ENCODE results near the gene TEKT3. TPM values are rescaled to one million over a fixed set of nuclear protein-coding genes. Genes with fewer than 3 reads are reported as not detected.
A peak's percentile ranks its signal among the peaks of the same experiment; 100 is the strongest.

Gene TEKT3
- total and polyA plus RNA-seq, 2 donors (not counting 3 experiments of a cell fraction or from before 2014, with no cell fraction given), result 0.28 TPM; not detected in 1

GRCh38 chr17:15384142-15384787 lies 42.9 kb upstream of the TEKT3 start:
- Histone ChIP-seq H3K9me1 (replicated peaks; ENCODE audit: control insufficient read depth, extremely low read depth, insufficient read depth, low read length) (no peaks in the 10 kb centered on the region), H4K20me1 (replicated peaks; ENCODE audit: control insufficient read depth, extremely low read depth, insufficient read depth, low read length) (no peaks in the 10 kb centered on the region), H3K9me3 (replicated peaks; ENCODE audit: control insufficient read depth, insufficient read depth, low read length) (no peaks in the 10 kb centered on the region), H3K27ac (ENCODE audit: insufficient read depth, low read depth, low read length) (no peak overlapping the region), H3K27me3 (ENCODE audit: control insufficient read depth in 2 of 2, insufficient read depth in 2 of 2, low read length in 2 of 2) (peaks cover 3 to 6% of the 10 kb centered on the region in 2 experiments), H3K4me3 (replicated peaks in 1 of 3; ENCODE audit: insufficient read depth in 1 of 3, low read depth in 1 of 3, low read length in 3 of 3) (peak overlapping the region in 2 of 3 experiments; percentile 12 to 38), H3K9ac (replicated peaks; ENCODE audit: extremely low read depth, insufficient read depth, low read length) (peak overlapping the region; percentile 47), H2AFZ (ENCODE audit: low read depth, low read length) (peak overlapping the region; percentile 91), H3K79me2 (ENCODE audit: control insufficient read depth, insufficient read depth, low read length) (no peaks in the 10 kb centered on the region), H3K36me3 (ENCODE audit: control insufficient read depth in 2 of 2, extremely low read depth in 1 of 2, insufficient read depth in 2 of 2, low read length in 2 of 2) (no peaks in the 10 kb centered on the region), H3K4me2 (ENCODE audit: insufficient read depth, low read length) (peak overlapping the region; percentile 87), H3K4me1 (ENCODE audit: control insufficient read depth, extremely low read depth, insufficient read depth, low read length) (peaks cover 3% of the 10 kb centered on the region)
- peak; percentile 19 for DNase-seq (ENCODE audit: low read depth, low spot score)
- dilution Hi-C loops (cut with MboI; ENCODE audit: extremely low pct_ligation_motif_present, low sequenced_read_pairs) (no loop called here), intact Hi-C loops (cut with micrococcal nuclease) (no loop called here)
- TF ChIP-seq CTCF (IDR thresholded peaks at IDR 0.05; ENCODE audit: extremely low read depth in 1 of 2, insufficient read depth in 1 of 2, low read depth in 1 of 2, low read length in 2 of 2) (no peak), JUN (IDR thresholded peaks at IDR 0.05; ENCODE audit: borderline replicate concordance, insufficient read depth, insufficient read length, low read depth) (no peak), EZH2 (IDR thresholded peaks at IDR 0.05; ENCODE audit: borderline replicate concordance, low read depth, low read length, severe bottlenecking) (no peak), POLR2A (IDR thresholded peaks at IDR 0.05; ENCODE audit: low read depth, low read length) (no peak), MYC (IDR thresholded peaks at IDR 0.05; ENCODE audit: low read depth, low read length) (no peak), FOS (IDR thresholded peaks at IDR 0.05; ENCODE audit: borderline replicate concordance, insufficient read depth, low read length) (no peak), POLR2AphosphoS5 (IDR thresholded peaks at IDR 0.05; ENCODE audit: insufficient read depth, low read depth, low read length) (no peak), MAX (IDR thresholded peaks at IDR 0.05; ENCODE audit: insufficient read depth, insufficient read length) (no peak), GATA2 (IDR thresholded peaks at IDR 0.05; ENCODE audit: insufficient read depth, insufficient read length, low read depth, low read length) (no peak)
- no TSS peak for BruUV-seq (replicated peaks)
- ChIA-PET POLR2A (no interaction called here), CTCF (interaction anchor here (0.9 to 1.3 kb wide), 4 partner anchors 15 to 118 kb away, joined by 3 to 8 read pairs (median 5); no protein-coding TSS in a partner anchor)
- no peak for FAIRE-seq
